Activated CD8-positive, alpha-beta memory T cell treated with anti-CD3 and anti-CD28 coated beads for 36 hours (primary cell): ENCODE data around the gene BARX1. TPM values are rescaled to one million over a fixed set of nuclear protein-coding genes. Genes with fewer than 3 reads are reported as not detected.

Experiments used
- CTCF ChIA-PET: fragments of 350-600 bp; sonication (Branson Sonifier 250); formaldehyde crosslinking; loops from one replicate; lab custom pipeline; 2021; ENCODE audit warnings: antibody characterized with exemption; lab: Charles Lee
- POLR2A ChIA-PET: fragments of 350-600 bp; sonication (Branson Sonifier 250); formaldehyde crosslinking; loops from one replicate; lab custom pipeline; 2021; ENCODE audit warnings: antibody characterized with exemption; lab: Charles Lee
- total RNA-seq, 2 experiments: library from RNA; stranded (reverse); gene quantifications; one replicate each; pipeline ENCODE4 v1.2.3, GENCODE V29; 2021

BARX1 gene
- total RNA-seq, 2 experiments from 2014 or later: 0.27 to 0.36 TPM

- CTCF ChIA-PET: no interaction called here
- POLR2A ChIA-PET: no interaction called here
Observed at GRCh38 chr9:93906195-93906880, 48.8 kb downstream of the BARX1 start.

- ChIA-PET CTCF (no interaction called here), POLR2A (no interaction called here)
Observed at GRCh38 chr9:93905473-93906133, 49.6 kb downstream of the BARX1 start.

- ChIA-PET POLR2A (no interaction called here), CTCF (no interaction called here)
Observed at GRCh38 chr9:93904649-93905472, 50.3 kb downstream of the BARX1 start.

GRCh38 chr9:93903886-93904648 is 51.1 kb downstream of the BARX1 start:
- CTCF ChIA-PET: no interaction called here
- POLR2A ChIA-PET: no interaction called here

- ChIA-PET CTCF (no interaction called here), POLR2A (no interaction called here)
Observed at GRCh38 chr9:93902780-93903655, 52.1 kb downstream of the BARX1 start.

GRCh38 chr9:93902051-93902779 is 52.9 kb downstream of the BARX1 start:
- ChIA-PET CTCF (no interaction called here), POLR2A (no interaction called here)

Other genes with a start within 250 kb of the BARX1 start
- gene PTPDC1, start 129.1 kb upstream of the BARX1 start, total RNA-seq: 1 to 10 TPM; 5.9 to 6.1 TPM